ENCODE results near the gene PCOLCE2. TPM values are rescaled to one million over a fixed set of nuclear protein-coding genes. Genes with fewer than 3 reads are reported as not detected.

Gene PCOLCE2
- total and polyA plus RNA-seq, 2 of the 8 experiments (the other 6 are each of a cell fraction or from before 2014, with no cell fraction given) = 11.1 to 12.6 TPM

GRCh38 chr3:142784228-142784627 is 104.7 kb downstream of the PCOLCE2 start:
- CTCF ChIA-PET (ENCODE audit: partially characterized antibody) = no interaction called here
- no peaks in the 10 kb centered on the region for H3K23me2 ChIP-seq (ENCODE audit: low read depth, low read length)

More at GRCh38 chr3:142784228-142784627, 104.7 kb downstream of the PCOLCE2 start:
- Histone ChIP-seq H3K79me2 (ENCODE audit: control insufficient read depth in 1 of 2, insufficient read depth in 2 of 2, low read length in 2 of 2) (no peaks in the 10 kb centered on the region), H3K18ac (ENCODE audit: extremely low read depth, low read length) (no peak overlapping the region), H3K14ac (ENCODE audit: insufficient read length) (no peak overlapping the region), H3K36me3 (ENCODE audit: control insufficient read depth in 2 of 4, insufficient read depth in 4 of 4, low read length in 3 of 4) (no peaks in the 10 kb centered on the region), H2BK12ac (ENCODE audit: low read depth, low read length) (no peak overlapping the region), H2BK120ac (replicated peaks; ENCODE audit: low read depth, low read length) (no peak overlapping the region), H4K91ac (replicated peaks; ENCODE audit: insufficient read length, low read length) (no peak overlapping the region), H3K9me3 (ENCODE audit: insufficient read depth in 2 of 2, low read depth in 1 of 2, low read length in 1 of 2) (no peaks in the 10 kb centered on the region), H3K4me1 (replicated peaks in 1 of 4; ENCODE audit: control insufficient read depth in 3 of 4, insufficient read depth in 4 of 4, low read length in 3 of 4) (no peaks in the 10 kb centered on the region), H2AK5ac (ENCODE audit: low read depth, low read length) (no peak overlapping the region), H2BK20ac (ENCODE audit: low read length) (no peak overlapping the region), H4K8ac (ENCODE audit: extremely low read depth, insufficient read depth, low read length) (no peak overlapping the region), H4K20me1 (replicated peaks in 1 of 2; ENCODE audit: control insufficient read depth in 1 of 2, insufficient read depth in 2 of 2, low read length in 2 of 2) (no peaks in the 10 kb centered on the region), H3K4me3 (ENCODE audit: extremely low read depth in 1 of 4, insufficient read depth in 2 of 4, low read depth in 3 of 4, low read length in 4 of 4) (no peak overlapping the region), H2BK15ac (ENCODE audit: low read length) (no peak overlapping the region), H3K27ac (ENCODE audit: low read depth, low read length) (no peak overlapping the region), H3K23ac (ENCODE audit: insufficient read length) (no peak overlapping the region), H3K4me2 (ENCODE audit: insufficient read depth in 1 of 2, low read depth in 2 of 2, low read length in 2 of 2) (no peak overlapping the region), H3K4ac (replicated peaks; ENCODE audit: insufficient read length, low read depth, low read length) (no peak overlapping the region), H3K27me3 (replicated peaks in 1 of 4; ENCODE audit: control insufficient read depth in 3 of 4, extremely low read depth in 1 of 4, insufficient read depth in 3 of 4, low read length in 3 of 4) (peaks cover 0 to 1% (median 0%) of the 10 kb centered on the region in 4 experiments; a peak in 1 of 7 replicates), H3K79me1 (ENCODE audit: low read depth, low read length) (no peaks in the 10 kb centered on the region), H2BK5ac (ENCODE audit: low read depth, low read length) (no peak overlapping the region), H2AFZ (ENCODE audit: low read length) (no peak overlapping the region), H3K56ac (replicated peaks; ENCODE audit: insufficient read length, low read depth, low read length) (no peak overlapping the region), H3K9ac (replicated peaks in 1 of 4; ENCODE audit: extremely low read depth in 1 of 4, low read depth in 3 of 4, low read length in 3 of 4) (no peak overlapping the region), H4K5ac (ENCODE audit: insufficient read length, low read depth, low read length) (no peak overlapping the region)
- no peak for DNase-seq (ENCODE audit: low read depth in 1 of 2, low spot score in 2 of 2)
- TF ChIP-seq ASH2L (IDR thresholded peaks at IDR 0.05; ENCODE audit: low read length) (no peak), POLR2AphosphoS5 (IDR thresholded peaks at IDR 0.05; ENCODE audit: low read depth, low read length) (no peak), CTBP2 (IDR thresholded peaks at IDR 0.05; ENCODE audit: borderline replicate concordance, insufficient read depth, insufficient read length, low read length) (no peak), HDAC6 (IDR thresholded peaks at IDR 0.05; ENCODE audit: low read depth, low read length) (no peak), CBX8 (IDR thresholded peaks at IDR 0.05; ENCODE audit: borderline replicate concordance, low read depth, low read length) (no peak)
- 43% methylated on average over 1 of the region's 1 CpG; no CpG with 5 or more reads in 1 of the 2 experiments for WGBS, 2 experiments (ENCODE audit: extremely low coverage in 1 of 2, insufficient coverage in 1 of 2, insufficient read length in 1 of 2, insufficient replicate concordance in 2 of 2, low coverage in 1 of 2, low lambda C conversion rate in 2 of 2, missing lambda C conversion rate in 1 of 2)
- POLR2A ChIA-PET (ENCODE audit: partially characterized antibody) = no interaction called here
- no peak for FAIRE-seq

All from H1 (cell line).